ENCODE results near the gene PHF2.

Gene PHF2

GRCh38 chr9:93701494-93702218, 125.3 kb downstream of the PHF2 start:
- no peak for DNase-seq (ENCODE audit: low read depth)

GRCh38 chr9:93702261-93702660, 125.9 kb downstream of the PHF2 start:
- no peak for DNase-seq (ENCODE audit: low read depth)

GRCh38 chr9:93708289-93708986, 132.1 kb downstream of the PHF2 start:
- no peak for DNase-seq (ENCODE audit: low read depth)

- no peak for DNase-seq (ENCODE audit: low read depth)
These were observed 132.6 kb downstream of the PHF2 start for GRCh38 chr9:93708987-93709302.

- DNase-seq (ENCODE audit: low read depth), result no peak
These were observed 133.4 kb downstream of the PHF2 start for GRCh38 chr9:93709600-93710369.

GRCh38 chr9:93710370-93710723, 134.0 kb downstream of the PHF2 start:
- no peak for DNase-seq (ENCODE audit: low read depth)

- no peak for DNase-seq (ENCODE audit: low read depth)
These were observed 134.6 kb downstream of the PHF2 start for GRCh38 chr9:93711002-93711401.

GRCh38 chr9:93712896-93713295, 136.5 kb downstream of the PHF2 start:
- DNase-seq (ENCODE audit: low read depth), result no peak

- no peak for DNase-seq (ENCODE audit: low read depth)
These were observed 137.3 kb downstream of the PHF2 start for GRCh38 chr9:93713716-93714115.

GRCh38 chr9:93721417-93721965, 145.1 kb downstream of the PHF2 start:
- DNase-seq (ENCODE audit: low read depth), result no peak

- DNase-seq (ENCODE audit: low read depth), result no peak
These were observed 148.5 kb downstream of the PHF2 start for GRCh38 chr9:93724852-93725251.

GRCh38 chr9:93725382-93725781, 149.0 kb downstream of the PHF2 start:
- DNase-seq (ENCODE audit: low read depth), result no peak

GRCh38 chr9:93726147-93726546, 149.8 kb downstream of the PHF2 start:
- DNase-seq (ENCODE audit: low read depth), result no peak
